GM19463 (cell line): ENCODE data around the gene GSTA1.
A peak's percentile ranks its signal among the peaks of the same experiment; 100 is the strongest.
"Not testable (repeated sequence)": the region's sequence is repeated elsewhere in the genome, so short reads cannot be mapped to it uniquely, and the experiment has no call there.

Experiments
- ATAC-seq: cut with Tn5 transposase; IDR thresholded peaks from one replicate; pipeline ENCODE4 v1.9.1; 2021; ENCODE audit warnings: mild to moderate bottlenecking, moderate library complexity; ENCODE audit not compliant: unreplicated experiment

GSTA1 gene

DNA sequence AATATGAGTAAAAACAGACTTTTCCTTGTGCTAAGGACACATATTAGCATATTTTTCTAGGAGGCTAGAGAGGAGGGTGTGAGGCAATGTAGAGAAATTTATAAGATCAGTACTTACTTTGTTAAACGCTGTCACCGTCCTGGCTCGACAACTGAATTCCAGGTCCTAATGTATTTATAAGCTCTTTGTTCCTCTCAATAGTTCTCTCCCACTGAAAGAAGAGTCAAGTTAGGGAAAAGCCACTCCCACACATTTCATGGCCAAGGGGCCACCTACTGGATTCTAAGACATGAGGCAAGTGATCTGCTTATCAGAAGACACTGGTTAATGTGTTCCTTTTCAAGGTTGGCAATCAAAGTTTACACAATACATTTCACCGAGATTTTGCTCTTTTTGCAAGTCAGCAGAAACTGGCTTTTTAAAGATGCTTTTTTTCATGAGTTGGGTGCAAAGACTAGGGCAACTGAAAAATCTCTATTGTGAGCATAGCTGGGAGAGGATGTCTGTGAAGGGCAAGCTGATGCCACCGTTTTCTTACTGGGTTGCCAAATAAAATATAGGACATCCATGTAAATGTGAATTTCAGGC lies at the start of gene GSTA1:
TSS of gene GSTA1 (minus strand) at position 149 of the 588 bp plus-strand sequence. CDS start 4,549 bp downstream, outside the sequence.
- not testable (repeated sequence) for ATAC-seq

DNA sequence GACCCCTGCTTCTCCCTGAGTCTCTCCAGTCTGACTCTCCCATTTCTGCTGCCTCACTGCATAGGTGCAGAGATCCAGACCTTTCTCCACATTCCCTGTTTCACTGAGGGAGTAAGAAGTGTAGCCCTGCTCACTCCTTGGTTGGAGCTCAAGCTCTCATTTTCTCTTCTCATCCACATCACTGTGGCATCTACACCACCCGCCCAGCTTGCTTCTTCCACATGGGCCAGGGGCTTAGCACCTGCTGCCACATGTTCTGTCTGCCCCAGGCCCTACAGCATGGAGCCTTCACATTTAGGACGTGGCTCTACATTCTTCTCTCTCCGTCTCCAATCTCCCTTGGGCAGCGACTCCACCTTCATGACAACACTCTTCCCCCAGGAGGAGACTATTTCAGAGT lies 45.5 kb upstream of the GSTA1 start:
- ATAC-seq: no peak

- no peak for ATAC-seq
These were observed 42.4 kb upstream of the GSTA1 start for GRCh38 chr6:52846002-52846401.

GRCh38 chr6:52843605-52844004 lies 40.0 kb upstream of the GSTA1 start:
- ATAC-seq: no peak

- ATAC-seq: no peak
These were observed 37.4 kb upstream of the GSTA1 start, which contains the start of gene GSTA5 for GRCh38 chr6:52840763-52841585. GSTA5 (minus strand) TSS chr6:52840813.

DNA sequence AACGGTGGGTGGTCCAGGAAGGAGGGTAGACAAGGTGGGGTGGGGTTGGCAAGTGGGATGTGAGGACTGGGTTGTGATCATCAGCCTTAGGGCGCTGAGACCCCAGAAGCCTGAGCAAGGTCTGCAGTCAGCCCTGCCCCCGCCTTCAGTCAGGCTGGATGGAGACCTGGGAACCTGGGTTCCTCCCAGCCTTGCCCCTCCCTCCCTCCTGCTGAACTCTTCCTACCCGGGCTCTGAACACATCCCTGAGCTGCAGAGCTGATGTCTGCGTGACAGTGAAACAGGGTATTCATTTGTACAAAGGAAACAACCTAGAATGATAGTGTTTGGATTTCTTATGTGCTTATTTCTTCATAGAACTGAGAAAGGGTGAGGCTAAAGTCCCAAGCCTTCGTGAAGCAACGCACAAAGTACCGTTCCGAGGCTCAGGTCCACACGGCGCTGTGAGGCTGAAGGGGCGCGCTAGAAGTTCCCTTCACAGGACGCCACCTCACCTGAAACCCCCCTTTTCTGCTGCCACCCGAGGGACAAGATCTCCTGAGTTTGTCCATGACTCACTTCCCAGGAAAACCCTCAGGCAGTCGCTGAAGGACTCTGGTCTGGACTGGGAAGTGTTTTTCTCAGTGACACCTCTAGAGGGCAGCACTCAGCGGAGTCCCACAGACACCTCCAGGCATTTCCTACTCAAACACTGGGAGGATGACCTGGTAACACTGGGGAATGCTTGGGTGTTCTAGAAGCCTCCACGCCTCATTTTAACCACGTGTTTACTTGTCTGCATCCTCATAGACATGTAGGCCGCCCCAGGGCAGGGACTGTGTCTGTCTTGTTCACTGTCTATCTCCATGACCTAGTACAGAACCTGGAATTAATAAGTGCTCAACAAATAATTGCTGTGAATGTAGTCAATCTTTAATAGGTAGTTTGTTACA lies 35.8 kb upstream of the GSTA1 start:
- ATAC-seq: peak; percentile 80

DNA sequence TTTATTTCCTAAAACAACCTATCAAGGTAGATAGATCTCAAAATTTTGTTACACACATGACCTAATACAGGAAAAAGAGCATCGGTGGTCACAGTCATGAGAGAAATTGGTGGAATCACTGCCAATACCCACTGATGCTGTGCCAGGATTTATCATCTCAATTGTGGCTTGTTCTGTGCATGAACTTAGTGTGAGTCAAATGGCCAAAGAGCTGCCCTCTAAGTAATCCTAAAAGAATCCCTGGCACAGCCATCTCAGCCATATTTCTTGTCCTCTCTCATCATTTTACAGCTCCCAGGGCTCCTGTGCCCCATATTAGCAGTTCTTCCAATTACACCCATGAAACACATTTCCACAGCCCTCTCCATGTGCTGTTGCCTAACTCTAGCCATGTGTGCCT lies 30.9 kb upstream of the GSTA1 start:
- ATAC-seq: no peak

- not testable (repeated sequence) for ATAC-seq
These were observed 27.3 kb upstream of the GSTA1 start for GRCh38 chr6:52830869-52831268.

GRCh38 chr6:52829046-52829817 lies 25.6 kb upstream of the GSTA1 start:
- no peak for ATAC-seq

- ATAC-seq: not testable (repeated sequence)
These were observed 25.0 kb upstream of the GSTA1 start for GRCh38 chr6:52828621-52829020.

DNA sequence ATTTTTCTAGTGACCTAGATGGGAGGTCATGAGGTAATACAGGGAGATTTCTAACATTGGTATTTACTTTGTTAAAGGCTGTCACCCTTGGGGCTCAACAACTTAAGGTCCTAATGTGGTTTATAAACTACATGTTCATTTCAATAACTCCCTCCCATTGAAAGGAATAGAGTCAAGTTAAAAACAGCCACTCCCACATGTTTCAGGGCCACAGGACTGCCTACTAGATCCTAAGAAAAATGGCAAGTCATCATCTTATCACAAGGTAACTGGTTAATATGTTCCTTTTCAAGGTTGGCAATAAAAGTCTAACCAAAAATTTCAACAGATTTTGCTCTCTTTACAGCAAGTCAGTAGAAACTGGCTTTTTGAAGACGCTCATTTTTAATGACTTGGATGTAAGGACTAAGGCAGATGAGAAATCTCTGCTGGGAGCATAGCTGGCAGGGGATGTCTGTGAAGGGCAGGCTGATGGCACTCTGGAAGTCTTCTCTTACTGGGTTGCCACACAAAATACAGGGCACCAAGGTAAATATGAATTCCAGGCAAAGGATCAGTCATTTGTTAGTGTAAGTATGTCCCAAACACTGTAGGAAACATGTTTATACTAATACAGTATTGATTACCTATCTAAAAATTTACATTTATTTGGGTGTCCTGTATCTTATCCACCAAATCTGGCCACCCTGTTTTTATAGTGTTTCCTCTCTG lies 23.6 kb upstream of the GSTA1 start:
- ATAC-seq: not testable (repeated sequence)

- ATAC-seq: no peak
These were observed 22.9 kb upstream of the GSTA1 start for GRCh38 chr6:52826513-52826912.

DNA sequence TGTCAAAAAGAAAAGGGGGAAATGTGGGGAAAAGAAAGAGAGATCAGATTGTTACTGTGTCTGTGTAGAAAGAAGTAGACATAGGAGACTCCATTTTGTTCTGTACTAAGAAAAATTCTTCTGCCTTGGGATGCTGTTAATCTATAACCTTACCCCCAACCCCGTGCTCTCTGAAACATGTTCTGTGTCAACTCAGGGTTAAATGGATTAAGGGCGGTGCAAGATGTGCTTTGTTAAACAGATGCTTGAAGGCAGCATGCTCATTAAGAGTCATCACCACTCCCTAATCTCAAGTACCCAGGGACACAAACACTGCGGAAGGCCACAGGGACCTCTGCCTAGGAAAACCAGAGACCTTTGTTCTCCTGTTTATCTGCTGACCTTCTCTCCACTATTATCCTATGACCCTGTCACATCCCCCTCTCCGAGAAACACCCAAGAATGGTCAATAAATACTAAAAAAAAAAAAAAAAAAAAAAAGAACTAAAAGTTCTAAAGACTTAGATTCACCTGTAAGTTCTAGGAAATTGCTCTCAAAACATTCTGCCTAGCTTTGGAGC lies 22.4 kb upstream of the GSTA1 start:
- ATAC-seq: not testable (repeated sequence)

DNA sequence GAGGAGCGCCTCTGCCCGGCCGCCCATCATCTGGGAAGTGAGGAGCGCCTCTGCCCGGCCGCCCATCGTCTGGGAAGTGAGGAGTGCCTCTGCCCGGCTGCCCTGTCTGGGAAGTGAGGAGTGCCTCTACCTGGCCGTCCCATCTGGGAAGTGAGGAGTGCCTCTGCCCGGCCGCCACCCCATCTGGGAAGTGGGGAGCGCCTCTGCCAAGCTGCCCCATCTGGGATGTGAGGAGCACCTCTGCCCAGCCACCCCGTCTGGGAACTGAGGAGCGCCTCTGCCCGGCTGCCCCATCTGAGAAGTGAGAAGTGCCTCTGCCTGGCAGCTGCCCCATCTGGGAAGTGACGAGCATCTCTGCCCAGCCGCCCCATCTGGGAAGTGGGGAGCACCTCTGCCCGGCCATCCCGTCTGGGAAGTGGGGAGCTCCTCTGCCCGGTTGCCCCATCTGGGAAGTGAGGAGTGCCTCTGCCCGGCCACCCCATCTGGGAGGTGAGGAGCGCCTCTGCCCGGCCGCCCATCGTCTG lies 21.7 kb upstream of the GSTA1 start:
- not testable (repeated sequence) for ATAC-seq

GRCh38 chr6:52821842-52822241 lies 18.2 kb upstream of the GSTA1 start:
- no peak for ATAC-seq

- no peak for ATAC-seq
These were observed 16.6 kb upstream of the GSTA1 start for GRCh38 chr6:52820198-52820597.

- peak; percentile 80 for ATAC-seq
These were observed 11.8 kb upstream of the GSTA1 start for GRCh38 chr6:52815167-52816092.

DNA sequence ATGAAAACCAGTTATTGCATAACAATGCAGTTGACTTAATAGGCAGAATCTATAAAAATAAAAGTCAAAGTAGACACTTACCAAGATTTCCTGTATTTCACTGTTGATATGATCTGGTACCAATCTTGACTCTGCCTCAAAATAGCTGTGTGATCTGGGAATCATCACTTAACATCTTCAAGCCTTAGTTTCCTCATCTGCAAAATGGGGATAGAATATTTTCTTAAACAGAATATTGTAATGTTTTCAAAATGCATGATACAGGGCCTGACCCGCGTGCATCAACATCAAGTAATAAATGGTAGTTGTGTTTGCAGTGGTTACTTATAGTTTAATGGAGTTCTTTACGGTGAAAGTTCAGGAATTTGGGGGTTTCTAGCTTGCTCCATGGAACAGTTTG lies 10.9 kb upstream of the GSTA1 start:
- ATAC-seq: not testable (repeated sequence)
